ENCODE results near the gene SLCO3A1.

- no peak for TF ChIP-seq POLR2A (IDR thresholded peaks at IDR 0.05)
- no peak for TF ChIP-seq CTCF (IDR thresholded peaks at IDR 0.05 in 8 of 11, conservative IDR thresholded peaks at IDR 0.05 in 3 of 11)
- no peak for TF ChIP-seq POLR2AphosphoS5 (IDR thresholded peaks at IDR 0.05)
Observed at GRCh38 chr15:91936927-91937326, 83.4 kb downstream of the SLCO3A1 start.
